A673 (cell line): ENCODE measurements around the gene TAOK3. TPM values are rescaled to one million over a fixed set of nuclear protein-coding genes. Genes with fewer than 3 reads are reported as not detected.
"Not testable (repeated sequence)": the region's sequence is repeated elsewhere in the genome, so short reads cannot be mapped to it uniquely, and the experiment has no call there.

Experiments used
- BruUV-seq: library from RNA; stranded (reverse); fragments of 400-500 nt; replicated peaks from 2 replicates; lab custom pipeline; 2021; lab: Mats Ljungman, UMichigan
- CTCF ChIA-PET: fragments of 300-600 bp; sonication (Branson Sonifier 250); formaldehyde crosslinking; loops from one replicate; lab custom pipeline; 2022; ENCODE audit warnings: antibody characterized with exemption; lab: Charles Lee
- POLR2A ChIA-PET: fragments of 300-600 bp; sonication (Branson Sonifier 250); formaldehyde crosslinking; loops from one replicate; lab custom pipeline; 2022; ENCODE audit warnings: antibody characterized with exemption; ENCODE audit not compliant: low non-redundant PET; lab: Charles Lee
- DNase-seq: peaks from one replicate; pipeline ENCODE4 v3.0.0-alpha.2; 2015; ENCODE audit warnings: low spot score
- H3K27ac ChIP-seq: fragments of 200-600 bp; sonication (generic); 2 replicates; pipeline ENCODE4 v1.5.1; 2016; ENCODE audit warnings: mixed run types, low read depth, mild to moderate bottlenecking, mixed read lengths, antibody characterized with exemption, low read length; ENCODE audit not compliant: poor library complexity, severe bottlenecking
- H3K27me3 ChIP-seq: fragments of 200-600 bp; sonication (generic); replicated peaks from 2 replicates; pipeline ENCODE4 v1.6.1; 2017; ENCODE audit warnings: mixed run types, low read depth, mild to moderate bottlenecking, mixed read lengths, antibody characterized with exemption, low read length; ENCODE audit not compliant: insufficient read depth, poor library complexity
- H3K36me3 ChIP-seq: fragments of 200-600 bp; sonication (generic); 2 replicates; pipeline ENCODE4 v1.6.1; 2016; ENCODE audit warnings: mixed run types, mild to moderate bottlenecking, mixed read lengths, antibody characterized with exemption, low read length; ENCODE audit not compliant: insufficient read depth, poor library complexity, severe bottlenecking
- H3K4me1 ChIP-seq: fragments of 200-600 bp; sonication (generic); 2 replicates; pipeline ENCODE4 v1.6.1; 2017; ENCODE audit warnings: mixed run types, mild to moderate bottlenecking, mixed read lengths, antibody characterized with exemption, low read length; ENCODE audit not compliant: insufficient read depth, poor library complexity, severe bottlenecking
- H3K4me3 ChIP-seq: fragments of 200-600 bp; sonication (generic); 2 replicates; pipeline ENCODE4 v1.5.1; 2016; ENCODE audit warnings: low read depth, mixed run types, mild to moderate bottlenecking, mixed read lengths, low read length; ENCODE audit not compliant: poor library complexity, severe bottlenecking
- H3K9me3 ChIP-seq: fragments of 200-600 bp; sonication (generic); 2 replicates; pipeline ENCODE4 v1.6.1; 2016; ENCODE audit warnings: mixed run types, low read depth, mild to moderate bottlenecking, mixed read lengths, antibody characterized with exemption, low read length; ENCODE audit not compliant: poor library complexity, severe bottlenecking
- EZH2 ChIP-seq: fragments of 200-600 bp; sonication (generic); IDR thresholded peaks from 2 replicates; pipeline ENCODE4 v1.6.1; 2017; ENCODE audit warnings: borderline replicate concordance, low read depth, mild to moderate bottlenecking, mixed read lengths, antibody characterized with exemption, low read length; ENCODE audit not compliant: poor library complexity, severe bottlenecking
- intact Hi-C: fragments of 100-400 bp; cut with micrococcal nuclease; formaldehyde crosslinking; loops from one replicate; pipeline ENCODE4 v1.10.0; 2022; ENCODE audit not compliant: unreplicated experiment
- total RNA-seq: library from RNA; stranded (reverse); gene quantifications from 2 replicates; pipeline ENCODE4 v1.2.3, GENCODE V29; 2021
- TF ChIP-seq, protein P1 (sequence below): fragments of 300-800, 200-600 bp; sonication (generic); conservative IDR thresholded peaks from 2 replicates; pipeline ENCODE4 v1.5.1; 2017; ENCODE audit warnings: low read depth, mild to moderate bottlenecking, antibody characterized with exemption, low read length, moderate library complexity, mixed read lengths

Gene TAOK3
- total RNA-seq, 1 experiment from 2014 or later: 48.9 TPM

DNA sequence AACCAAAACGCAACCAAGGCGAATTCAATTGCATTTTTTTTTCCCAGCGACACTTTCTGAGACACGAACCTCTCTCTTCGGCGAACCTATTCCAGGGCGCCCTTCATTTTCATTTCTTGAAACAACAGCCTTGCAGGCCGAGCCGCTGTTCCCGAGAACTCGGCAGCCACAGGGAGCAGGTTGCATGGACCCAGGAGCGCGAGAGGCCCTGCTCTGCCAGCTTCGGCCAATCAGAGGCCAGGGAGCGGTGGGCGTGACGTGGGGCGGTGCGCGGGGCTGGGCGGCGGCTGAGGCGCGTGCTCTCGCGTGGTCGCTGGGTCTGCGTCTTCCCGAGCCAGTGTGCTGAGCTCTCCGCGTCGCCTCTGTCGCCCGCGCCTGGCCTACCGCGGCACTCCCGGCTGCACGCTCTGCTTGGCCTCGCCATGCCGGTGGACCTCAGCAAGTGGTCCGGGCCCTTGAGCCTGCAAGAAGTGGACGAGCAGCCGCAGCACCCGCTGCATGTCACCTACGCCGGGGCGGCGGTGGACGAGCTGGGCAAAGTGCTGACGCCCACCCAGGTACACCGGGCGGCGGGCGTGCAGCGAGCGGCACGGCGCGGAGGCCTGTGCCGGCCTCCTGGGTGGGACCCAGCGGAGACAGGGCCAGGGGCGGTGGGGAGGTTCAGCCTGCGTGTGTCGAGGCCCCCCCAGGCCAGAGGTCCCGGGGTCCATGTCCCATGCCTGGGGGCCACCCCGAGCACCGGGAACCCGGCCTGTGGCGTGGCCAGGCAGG is 236.7 kb downstream of the TAOK3 start, which contains the start of gene PEBP1:
PEBP1 (plus strand) TSS at position 337 of the 771 bp plus-strand sequence; CDS start at position 423, 86 bp downstream.
- ChIA-PET CTCF (interaction anchor here (1.0 kb wide), 1 partner anchor 15 kb away, joined by 5 read pairs; no protein-coding TSS in a partner anchor), POLR2A (no interaction called here)
- no peaks in the 10 kb centered on the region for H3K27me3 ChIP-seq

DNA sequence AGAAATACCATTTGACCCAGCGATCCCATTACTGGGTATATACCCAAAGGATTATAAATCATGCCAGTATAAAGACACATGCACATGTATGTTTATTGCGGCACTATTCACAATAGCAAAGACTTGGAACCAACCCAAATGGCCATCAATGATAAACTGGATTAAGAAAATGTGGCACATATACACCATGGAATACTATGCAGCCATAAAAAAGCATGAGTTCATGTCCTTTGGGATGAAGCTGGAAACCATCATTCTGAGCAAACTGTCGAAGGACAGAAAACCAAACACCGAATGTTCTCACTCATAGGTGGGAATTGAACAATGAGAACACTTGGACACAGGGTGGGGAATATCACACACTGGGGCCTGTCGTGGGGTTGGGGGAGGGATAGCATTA is 243.3 kb downstream of the TAOK3 start:
- H3K4me3 ChIP-seq, H3K27me3 ChIP-seq, H3K27ac ChIP-seq, H3K9me3 ChIP-seq, DNase-seq, POLR2A ChIA-PET, H3K4me1 ChIP-seq, CTCF ChIA-PET, BruUV-seq, H3K36me3 ChIP-seq, intact Hi-C loops: not testable (repeated sequence)

More for the DNA sequence above, 236.7 kb downstream of the TAOK3 start, which contains the start of gene PEBP1:
- peak; percentile 97 for DNase-seq
- TF ChIP-seq EZH2: no peak
- TF ChIP-seq, protein P1, sequence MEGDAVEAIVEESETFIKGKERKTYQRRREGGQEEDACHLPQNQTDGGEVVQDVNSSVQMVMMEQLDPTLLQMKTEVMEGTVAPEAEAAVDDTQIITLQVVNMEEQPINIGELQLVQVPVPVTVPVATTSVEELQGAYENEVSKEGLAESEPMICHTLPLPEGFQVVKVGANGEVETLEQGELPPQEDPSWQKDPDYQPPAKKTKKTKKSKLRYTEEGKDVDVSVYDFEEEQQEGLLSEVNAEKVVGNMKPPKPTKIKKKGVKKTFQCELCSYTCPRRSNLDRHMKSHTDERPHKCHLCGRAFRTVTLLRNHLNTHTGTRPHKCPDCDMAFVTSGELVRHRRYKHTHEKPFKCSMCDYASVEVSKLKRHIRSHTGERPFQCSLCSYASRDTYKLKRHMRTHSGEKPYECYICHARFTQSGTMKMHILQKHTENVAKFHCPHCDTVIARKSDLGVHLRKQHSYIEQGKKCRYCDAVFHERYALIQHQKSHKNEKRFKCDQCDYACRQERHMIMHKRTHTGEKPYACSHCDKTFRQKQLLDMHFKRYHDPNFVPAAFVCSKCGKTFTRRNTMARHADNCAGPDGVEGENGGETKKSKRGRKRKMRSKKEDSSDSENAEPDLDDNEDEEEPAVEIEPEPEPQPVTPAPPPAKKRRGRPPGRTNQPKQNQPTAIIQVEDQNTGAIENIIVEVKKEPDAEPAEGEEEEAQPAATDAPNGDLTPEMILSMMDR: no peak
- no peaks in the 10 kb centered on the region for H3K9me3 ChIP-seq
- no TSS peak for BruUV-seq
- H3K27ac ChIP-seq: peak within 1 kb of the TSS; percentile 94
- peaks cover 6% of the 10 kb centered on the region for H3K4me1 ChIP-seq
- H3K36me3 ChIP-seq: peaks cover 31% of the 10 kb centered on the region
- intact Hi-C loops: loop anchor here (5.0 kb wide), 1 partner anchor 74 kb away; the partner anchor contains the start of gene WSB2
- H3K4me3 ChIP-seq: peak within 1 kb of the TSS; percentile 97

DNA sequence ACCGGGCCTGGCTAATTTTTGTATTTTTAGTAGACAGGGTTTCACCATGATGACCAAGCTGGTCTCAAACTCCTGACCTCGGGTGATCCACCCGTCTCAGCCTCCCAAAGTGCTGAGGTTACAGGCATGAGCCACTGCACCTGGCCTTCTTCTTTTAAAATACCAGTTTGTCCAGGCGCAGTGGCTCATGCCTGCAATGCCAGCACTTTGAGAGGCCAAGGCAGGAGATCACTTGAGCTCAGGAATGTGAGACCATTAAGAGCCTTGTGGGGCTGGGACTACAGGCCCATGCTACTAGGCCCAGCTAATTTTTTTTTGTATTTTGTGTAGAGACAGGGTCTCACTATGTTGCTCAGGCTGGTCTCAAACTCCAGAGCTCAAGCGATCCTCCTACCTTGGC is 244.8 kb downstream of the TAOK3 start:
- Histone ChIP-seq H3K4me1 (no peaks in the 10 kb centered on the region), H3K4me3 (no peak overlapping the region), H3K27ac (no peak overlapping the region), H3K9me3 (no peaks in the 10 kb centered on the region), H3K36me3 (no peaks in the 10 kb centered on the region), H3K27me3 (no peaks in the 10 kb centered on the region)
- intact Hi-C loops: no loop called here
- no peak for DNase-seq
- ChIA-PET POLR2A (no interaction called here), CTCF (no interaction called here)
- TF ChIP-seq, protein P1: no peak
- TF ChIP-seq EZH2: no peak
- BruUV-seq: no TSS peak
